Measurements from ENCODE around the gene ACSS1. TPM values are rescaled to one million over a fixed set of nuclear protein-coding genes. Genes with fewer than 3 reads are reported as not detected.

Gene ACSS1
- total and polyA plus RNA-seq, 8 donors, result 26.6 to 44.3 (median 42.3) TPM

- no peak overlapping the region for H3K27ac ChIP-seq
- H3K9me3 ChIP-seq, result no peaks in the 10 kb centered on the region
- ATAC-seq, result no peak
- no peak for DNase-seq
- H3K36me3 ChIP-seq, result no peaks in the 10 kb centered on the region
- TF ChIP-seq, protein P1, sequence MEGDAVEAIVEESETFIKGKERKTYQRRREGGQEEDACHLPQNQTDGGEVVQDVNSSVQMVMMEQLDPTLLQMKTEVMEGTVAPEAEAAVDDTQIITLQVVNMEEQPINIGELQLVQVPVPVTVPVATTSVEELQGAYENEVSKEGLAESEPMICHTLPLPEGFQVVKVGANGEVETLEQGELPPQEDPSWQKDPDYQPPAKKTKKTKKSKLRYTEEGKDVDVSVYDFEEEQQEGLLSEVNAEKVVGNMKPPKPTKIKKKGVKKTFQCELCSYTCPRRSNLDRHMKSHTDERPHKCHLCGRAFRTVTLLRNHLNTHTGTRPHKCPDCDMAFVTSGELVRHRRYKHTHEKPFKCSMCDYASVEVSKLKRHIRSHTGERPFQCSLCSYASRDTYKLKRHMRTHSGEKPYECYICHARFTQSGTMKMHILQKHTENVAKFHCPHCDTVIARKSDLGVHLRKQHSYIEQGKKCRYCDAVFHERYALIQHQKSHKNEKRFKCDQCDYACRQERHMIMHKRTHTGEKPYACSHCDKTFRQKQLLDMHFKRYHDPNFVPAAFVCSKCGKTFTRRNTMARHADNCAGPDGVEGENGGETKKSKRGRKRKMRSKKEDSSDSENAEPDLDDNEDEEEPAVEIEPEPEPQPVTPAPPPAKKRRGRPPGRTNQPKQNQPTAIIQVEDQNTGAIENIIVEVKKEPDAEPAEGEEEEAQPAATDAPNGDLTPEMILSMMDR (IDR thresholded peaks at IDR 0.05), result no peak
- no peak overlapping the region for H3K4me3 ChIP-seq
- peaks cover 0 to 12% of the 10 kb centered on the region in 2 donors for H3K4me1 ChIP-seq
- H3K27me3 ChIP-seq, result peaks cover 49 to 80% of the 10 kb centered on the region in 2 donors
- intact Hi-C loops (cut with DNase I), result loop anchor here in 1 of 2 donors (10.0 kb wide), 1 partner anchor 101 kb away; no protein-coding TSS in a partner anchor
Observed at GRCh38 chr20:25073544-25073943, 15.6 kb upstream of the ACSS1 start.

DNA sequence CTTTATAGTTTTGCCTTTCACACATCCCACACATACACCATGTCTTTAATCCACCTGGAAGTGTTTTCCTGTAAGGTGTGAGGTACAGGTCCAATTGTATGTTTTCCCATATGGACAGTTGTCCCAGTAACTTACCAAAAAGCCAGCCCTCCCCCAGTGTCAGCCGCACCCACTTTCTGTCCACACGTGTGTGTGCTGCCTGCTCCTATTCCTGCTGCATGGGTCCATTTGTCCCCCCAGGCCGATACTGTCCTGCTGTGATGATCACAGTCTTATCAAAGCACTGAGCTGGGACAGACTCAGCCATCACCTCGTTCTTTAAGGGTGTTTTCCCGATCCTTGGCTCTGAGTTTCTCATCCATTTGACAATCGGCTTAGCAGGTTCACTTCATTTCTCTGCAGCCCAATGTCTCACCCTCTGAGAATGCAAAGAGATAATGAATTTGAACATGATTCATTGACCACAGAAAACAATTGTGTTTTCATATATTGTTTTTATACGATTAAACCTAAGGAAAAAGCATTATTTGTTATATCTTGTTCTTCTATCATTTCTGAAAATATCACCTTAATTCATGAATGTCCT is 14.4 kb upstream of the ACSS1 start:
- intact Hi-C loops (cut with DNase I), result loop anchor here in 1 of 2 donors (10.0 kb wide), 1 partner anchor 102 kb away; no protein-coding TSS in a partner anchor
- no peak overlapping the region for H3K4me3 ChIP-seq
- H3K4me1 ChIP-seq, result peaks cover 0 to 5% of the 10 kb centered on the region in 2 donors
- no peak overlapping the region for H3K27ac ChIP-seq
- ATAC-seq (no peak), DNase-seq (no peak)
- H3K27me3 ChIP-seq, result peaks cover 36 to 68% of the 10 kb centered on the region in 2 donors
- H3K9me3 ChIP-seq, result no peaks in the 10 kb centered on the region
- no peaks in the 10 kb centered on the region for H3K36me3 ChIP-seq
- TF ChIP-seq, protein P1 (IDR thresholded peaks at IDR 0.05), result no peak

- Histone ChIP-seq H3K27ac (no peak overlapping the region), H3K27me3 (peaks cover 31 to 62% of the 10 kb centered on the region in 2 donors), H3K9me3 (no peaks in the 10 kb centered on the region), H3K4me1 (no peaks in the 10 kb centered on the region), H3K4me3 (no peak overlapping the region), H3K36me3 (no peaks in the 10 kb centered on the region)
- intact Hi-C loops (cut with DNase I), result loop anchor here in 1 of 2 donors (10.0 kb wide), 1 partner anchor 103 kb away; no protein-coding TSS in a partner anchor
- ATAC-seq, result no peak
- TF ChIP-seq, protein P1 (IDR thresholded peaks at IDR 0.05), result no peak
- DNase-seq, result peak in 1 of 4 donors; percentile 4
Observed at GRCh38 chr20:25071734-25072133, 13.8 kb upstream of the ACSS1 start.

DNA sequence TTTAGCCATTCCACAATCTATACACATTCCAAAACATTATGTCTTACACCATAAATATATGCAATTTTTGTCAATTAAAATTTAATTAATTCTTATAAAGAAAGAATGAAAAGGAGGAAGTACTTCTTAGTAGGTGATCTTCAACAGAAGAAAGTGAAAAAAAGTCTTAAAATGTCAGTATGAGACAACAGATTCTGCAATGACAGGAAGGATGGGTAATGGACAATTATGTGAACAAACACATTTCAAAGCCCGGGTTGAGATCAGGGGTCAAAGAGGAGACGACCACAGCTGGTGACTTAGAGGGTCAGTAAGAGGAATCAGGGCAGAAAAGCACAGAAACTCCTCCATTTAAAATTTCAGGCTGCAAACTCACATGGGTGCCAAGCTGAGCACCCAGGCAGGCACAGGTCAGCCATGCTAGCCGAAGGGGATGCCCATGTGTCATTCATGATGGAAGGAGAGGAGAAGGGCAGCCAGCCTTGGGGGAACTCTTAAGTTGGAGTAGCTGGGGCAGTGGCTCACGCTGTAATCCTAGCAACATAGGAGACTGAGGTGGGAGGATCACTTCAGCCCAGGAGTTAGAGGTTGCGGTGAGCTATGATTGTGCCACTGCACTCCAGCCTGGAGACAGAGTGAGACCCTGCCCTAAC is 13.0 kb upstream of the ACSS1 start:
- Histone ChIP-seq H3K4me1 (no peaks in the 10 kb centered on the region), H3K36me3 (no peaks in the 10 kb centered on the region), H3K27me3 (peaks cover 23 to 54% of the 10 kb centered on the region in 2 donors), H3K4me3 (no peak overlapping the region), H3K9me3 (no peaks in the 10 kb centered on the region), H3K27ac (no peak overlapping the region)
- DNase-seq (no peak), ATAC-seq (no peak)
- intact Hi-C loops (cut with DNase I), result loop anchor here in 1 of 2 donors (10.0 kb wide), 1 partner anchor 104 kb away; no protein-coding TSS in a partner anchor
- TF ChIP-seq, protein P1 (IDR thresholded peaks at IDR 0.05), result no peak
